GM19468 (cell line): ENCODE measurements around the gene RAB44.

Experiments used
- ATAC-seq: cut with Tn5 transposase; IDR thresholded peaks from one replicate; pipeline ENCODE4 v1.9.1; 2021; ENCODE audit warnings: mild to moderate bottlenecking, moderate library complexity, moderate number of reproducible peaks; ENCODE audit not compliant: unreplicated experiment; ENCODE audit errors: extremely low read depth

The RAB44 gene

GRCh38 chr6:36685926-36686667, 11.5 kb upstream of the RAB44 start:
- ATAC-seq, result no peak

GRCh38 chr6:36686668-36687513, 10.7 kb upstream of the RAB44 start:
- ATAC-seq, result no peak

GRCh38 chr6:36688063-36688738, 9.4 kb upstream of the RAB44 start:
- no peak for ATAC-seq

- ATAC-seq, result no peak
Measured at GRCh38 chr6:36688739-36689075, 8.9 kb upstream of the RAB44 start.

- no peak for ATAC-seq
Measured at GRCh38 chr6:36691011-36691410, 6.6 kb upstream of the RAB44 start.

GRCh38 chr6:36691612-36692011, 6.0 kb upstream of the RAB44 start:
- ATAC-seq, result no peak

- ATAC-seq, result peak; percentile 53
Measured at GRCh38 chr6:36692220-36692619, 5.4 kb upstream of the RAB44 start.

- ATAC-seq, result no peak
Measured at GRCh38 chr6:36692861-36693702, 4.5 kb upstream of the RAB44 start.

GRCh38 chr6:36694616-36695015, 3.0 kb upstream of the RAB44 start:
- no peak for ATAC-seq

- no peak for ATAC-seq
Measured at GRCh38 chr6:36695414-36695813, 2.2 kb upstream of the RAB44 start.

- ATAC-seq, result no peak
Measured at GRCh38 chr6:36698196-36698595, 570 bp downstream of the RAB44 start.

GRCh38 chr6:36698871-36699271, 1.2 kb downstream of the RAB44 start:
- ATAC-seq, result no peak

GRCh38 chr6:36699348-36699747, 1.7 kb downstream of the RAB44 start:
- ATAC-seq, result no peak

GRCh38 chr6:36700071-36700812, 2.6 kb downstream of the RAB44 start:
- ATAC-seq, result no peak

GRCh38 chr6:36700831-36701230, 3.2 kb downstream of the RAB44 start:
- no peak for ATAC-seq

GRCh38 chr6:36701401-36701991, 3.9 kb downstream of the RAB44 start:
- no peak for ATAC-seq

GRCh38 chr6:36702656-36703055, 5.0 kb downstream of the RAB44 start:
- ATAC-seq, result no peak

- ATAC-seq, result no peak
Measured at GRCh38 chr6:36703081-36703606, 5.5 kb downstream of the RAB44 start.

GRCh38 chr6:36703982-36704381, 6.4 kb downstream of the RAB44 start:
- no peak for ATAC-seq
